T-helper 2 cell treated with Interferon-gamma antibody and Interleukin-4, amounts not matched to agents 100 ng/mL and 5 ng/mL, for 36 hours (primary cell): ENCODE measurements around the gene ZBTB38. TPM values are rescaled to one million over a fixed set of nuclear protein-coding genes. Genes with fewer than 3 reads are reported as not detected.

Source experiments
- intact Hi-C: fragments of 100-400 bp; cut with micrococcal nuclease; formaldehyde crosslinking; loops from one replicate; pipeline ENCODE4 v1.15.1; 2023
- total RNA-seq: library from RNA; stranded (reverse); gene quantifications from 2 replicates; pipeline ENCODE4 v1.2.3, GENCODE V29; 2022

ZBTB38 gene
- total RNA-seq, 1 donor from 2014 or later: 19.7 TPM

- intact Hi-C loops: loop anchor here (5.0 kb wide), 1 partner anchor 35 kb away; no protein-coding TSS in a partner anchor
These were observed 1.1 kb upstream of the ZBTB38 start for GRCh38 chr3:141367038-141367730.

- intact Hi-C loops: loop anchor here (5.0 kb wide), 1 partner anchor 33 kb away; no protein-coding TSS in a partner anchor
These were observed 856 bp downstream of the ZBTB38 start for GRCh38 chr3:141368925-141369794.

GRCh38 chr3:141370065-141370533 lies 1.8 kb downstream of the ZBTB38 start:
- intact Hi-C loops: loop anchor here (1.0 to 2.0 kb wide), 2 partner anchors 59 to 71 kb away; no protein-coding TSS in a partner anchor

- intact Hi-C loops: loop anchor here (2.0 kb wide), 1 partner anchor 69 kb away; no protein-coding TSS in a partner anchor
These were observed 3.6 kb downstream of the ZBTB38 start for GRCh38 chr3:141371882-141372281.

- intact Hi-C loops: no loop called here
These were observed 4.4 kb downstream of the ZBTB38 start for GRCh38 chr3:141372656-141373055.

- intact Hi-C loops: no loop called here
These were observed 4.9 kb downstream of the ZBTB38 start for GRCh38 chr3:141373232-141373631.

- intact Hi-C loops: no loop called here
These were observed 5.6 kb downstream of the ZBTB38 start for GRCh38 chr3:141373768-141374526.

GRCh38 chr3:141375381-141376301 lies 7.3 kb downstream of the ZBTB38 start:
- intact Hi-C loops: no loop called here

GRCh38 chr3:141377377-141377776 lies 9.1 kb downstream of the ZBTB38 start:
- intact Hi-C loops: no loop called here

GRCh38 chr3:141378556-141378955 lies 10.3 kb downstream of the ZBTB38 start:
- intact Hi-C loops: no loop called here

- intact Hi-C loops: no loop called here
These were observed 11.1 kb downstream of the ZBTB38 start for GRCh38 chr3:141379250-141379966.

- intact Hi-C loops: no loop called here
These were observed 12.0 kb downstream of the ZBTB38 start for GRCh38 chr3:141380279-141380678.

- intact Hi-C loops: no loop called here
These were observed 12.7 kb downstream of the ZBTB38 start for GRCh38 chr3:141380987-141381386.

GRCh38 chr3:141382571-141382970 lies 14.3 kb downstream of the ZBTB38 start:
- intact Hi-C loops: no loop called here

- intact Hi-C loops: no loop called here
These were observed 15.3 kb downstream of the ZBTB38 start for GRCh38 chr3:141383555-141384129.

GRCh38 chr3:141384157-141384556 lies 15.9 kb downstream of the ZBTB38 start:
- intact Hi-C loops: no loop called here

GRCh38 chr3:141384575-141384974 lies 16.3 kb downstream of the ZBTB38 start:
- intact Hi-C loops: no loop called here

- intact Hi-C loops: no loop called here
These were observed 17.3 kb downstream of the ZBTB38 start for GRCh38 chr3:141385406-141386125.

GRCh38 chr3:141386126-141386488 lies 17.8 kb downstream of the ZBTB38 start:
- intact Hi-C loops: no loop called here
